ENCODE results near the gene NR6A1. TPM values are rescaled to one million over a fixed set of nuclear protein-coding genes. Genes with fewer than 3 reads are reported as not detected.

Gene NR6A1
- total RNA-seq, 1 experiment from 2014 or later, result 99.3 TPM

DNA sequence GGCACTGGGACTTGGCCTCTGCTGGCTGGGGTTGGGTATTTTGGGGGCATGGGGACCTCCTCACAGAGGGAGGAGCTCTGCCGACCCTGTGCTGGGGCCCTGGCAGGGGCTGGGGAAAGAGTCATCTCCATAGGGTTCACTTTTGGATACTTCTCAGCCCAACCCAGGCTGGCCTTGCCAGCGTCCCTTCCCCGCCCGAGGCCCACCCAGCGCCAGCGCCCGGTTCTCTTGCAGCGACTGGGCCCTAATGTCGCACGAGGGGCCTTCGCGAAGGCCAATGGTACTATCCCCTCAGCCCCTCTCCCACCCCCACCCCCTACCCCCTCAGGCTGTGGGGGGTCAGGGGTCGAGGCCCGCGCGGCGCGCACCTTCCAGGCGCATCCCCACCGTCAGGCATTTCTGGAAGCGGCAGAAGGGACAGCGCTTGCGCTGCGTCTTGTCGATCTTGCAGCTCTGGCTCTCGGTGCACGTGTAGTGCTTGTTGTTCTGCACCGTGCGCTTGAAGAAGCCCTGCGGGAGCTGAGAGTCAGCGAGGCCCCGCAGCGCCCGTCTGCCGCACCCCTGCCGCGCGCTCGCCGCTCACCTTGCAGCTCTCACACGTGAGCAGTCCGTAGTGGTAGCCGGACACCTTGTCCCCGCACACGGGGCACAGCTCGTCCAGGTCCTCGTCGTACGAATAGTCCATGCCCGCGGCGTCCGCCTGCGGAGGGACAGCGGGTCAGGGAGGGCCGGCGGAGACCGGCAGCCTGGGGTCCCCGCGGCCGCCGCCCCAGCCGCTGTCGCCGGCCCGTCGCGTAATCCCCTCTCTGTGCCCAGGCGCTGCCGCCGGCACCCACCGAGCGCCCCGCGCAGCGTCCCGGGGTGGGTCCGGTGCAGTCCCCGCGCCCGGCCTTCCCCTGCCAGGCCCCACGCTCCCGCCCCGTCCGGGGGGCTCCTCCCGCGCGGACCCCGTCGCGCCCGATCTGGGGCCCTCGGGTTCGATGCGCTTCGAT is 268.1 kb downstream of the NR6A1 start:
- no peaks in the 10 kb centered on the region for H3K9me3 ChIP-seq (ENCODE audit: control insufficient read depth, low read depth, low read length)
- no peak overlapping the region for H4K8ac ChIP-seq (replicated peaks; ENCODE audit: insufficient read length, low read depth, low read length)
- Mint-ChIP-seq H3K4me3 (peak overlapping the region; percentile 33 to 80), H3K4me1 (peaks cover 6 to 38% of the 10 kb centered on the region in 2 experiments), H3K27me3 (ENCODE audit: low read depth) (peaks cover 68% of the 10 kb centered on the region), H3K9me3 (peaks cover 0 to 8% of the 10 kb centered on the region in 2 experiments; a peak in 3 of 5 replicates), H3K36me3 (ENCODE audit: insufficient read depth in 1 of 3, low read depth in 3 of 3) (peaks cover 0 to 2% (median 0%) of the 10 kb centered on the region in 3 experiments; a peak in 1 of 7 replicates), H3K27ac (no peak overlapping the region)
- no peak overlapping the region for H3K18ac ChIP-seq (ENCODE audit: insufficient read length, low read depth, low read length)
- H2BK12ac ChIP-seq (ENCODE audit: insufficient read length, low read depth, low read length), result no peak overlapping the region
- H3K79me1 ChIP-seq (ENCODE audit: insufficient read depth, low read depth, low read length, poor library complexity, severe bottlenecking), result no peaks in the 10 kb centered on the region
- H3K27me3 ChIP-seq (ENCODE audit: insufficient read depth, low read length), result peaks cover 33% of the 10 kb centered on the region
- DNase-seq, result peak; percentile 63
- no peak overlapping the region for H3K14ac ChIP-seq (ENCODE audit: insufficient read depth, low read length)
- TF ChIP-seq, protein P1, sequence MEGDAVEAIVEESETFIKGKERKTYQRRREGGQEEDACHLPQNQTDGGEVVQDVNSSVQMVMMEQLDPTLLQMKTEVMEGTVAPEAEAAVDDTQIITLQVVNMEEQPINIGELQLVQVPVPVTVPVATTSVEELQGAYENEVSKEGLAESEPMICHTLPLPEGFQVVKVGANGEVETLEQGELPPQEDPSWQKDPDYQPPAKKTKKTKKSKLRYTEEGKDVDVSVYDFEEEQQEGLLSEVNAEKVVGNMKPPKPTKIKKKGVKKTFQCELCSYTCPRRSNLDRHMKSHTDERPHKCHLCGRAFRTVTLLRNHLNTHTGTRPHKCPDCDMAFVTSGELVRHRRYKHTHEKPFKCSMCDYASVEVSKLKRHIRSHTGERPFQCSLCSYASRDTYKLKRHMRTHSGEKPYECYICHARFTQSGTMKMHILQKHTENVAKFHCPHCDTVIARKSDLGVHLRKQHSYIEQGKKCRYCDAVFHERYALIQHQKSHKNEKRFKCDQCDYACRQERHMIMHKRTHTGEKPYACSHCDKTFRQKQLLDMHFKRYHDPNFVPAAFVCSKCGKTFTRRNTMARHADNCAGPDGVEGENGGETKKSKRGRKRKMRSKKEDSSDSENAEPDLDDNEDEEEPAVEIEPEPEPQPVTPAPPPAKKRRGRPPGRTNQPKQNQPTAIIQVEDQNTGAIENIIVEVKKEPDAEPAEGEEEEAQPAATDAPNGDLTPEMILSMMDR (conservative IDR thresholded peaks at IDR 0.05), result no peak
- H3K23me2 ChIP-seq (ENCODE audit: insufficient read length, low read depth, low read length, poor library complexity, severe bottlenecking), result peaks cover 6% of the 10 kb centered on the region
- no peak overlapping the region for H2BK20ac ChIP-seq (ENCODE audit: low read depth, low read length, poor library complexity, severe bottlenecking)
- H2BK5ac ChIP-seq (ENCODE audit: insufficient read length, low read length), result no peak overlapping the region
- H3K4ac ChIP-seq (ENCODE audit: low read depth, low read length), result no peak overlapping the region
- peak overlapping the region; percentile 56 for H3K4me2 ChIP-seq (ENCODE audit: insufficient read depth, insufficient read length, low read length)
- no peak overlapping the region for H2AK5ac ChIP-seq (ENCODE audit: insufficient read length, low read length)
- H2AFZ ChIP-seq (ENCODE audit: low read length), result no peak overlapping the region
- H4K20me1 ChIP-seq (ENCODE audit: control insufficient read depth, insufficient read depth, insufficient read length), result no peaks in the 10 kb centered on the region
- no peak overlapping the region for H3K23ac ChIP-seq (ENCODE audit: insufficient read length, low read depth, low read length)
- no peak overlapping the region for H4K91ac ChIP-seq (ENCODE audit: insufficient read length, low read depth, low read length)
- H3K56ac ChIP-seq (ENCODE audit: insufficient read length, low read depth, low read length), result no peak overlapping the region
- H3K4me1 ChIP-seq (ENCODE audit: insufficient read depth, low read length), result peaks cover 4% of the 10 kb centered on the region; the same call in 1 of the 2 replicates
- H4K5ac ChIP-seq (ENCODE audit: insufficient read length, low read depth, low read length), result no peak overlapping the region
- no peak overlapping the region for H3K27ac ChIP-seq (ENCODE audit: insufficient read length, low read depth, low read length)
- no peak overlapping the region for H3T11ph ChIP-seq (ENCODE audit: low read length)
- H2BK15ac ChIP-seq (ENCODE audit: low read depth, low read length), result no peak overlapping the region
- H3K79me2 ChIP-seq (ENCODE audit: insufficient read depth, low read length), result no peaks in the 10 kb centered on the region
- no CpG with 5 or more reads among the region's 96 CpGs for WGBS (ENCODE audit: extremely low coverage, insufficient read length, low lambda C conversion rate)
- no peak overlapping the region for H2BK120ac ChIP-seq (ENCODE audit: low read depth, low read length, poor library complexity, severe bottlenecking)
- H3K9ac ChIP-seq (ENCODE audit: extremely low read depth, insufficient read length, low read length), result no peak overlapping the region

All from H9 (cell line).